ENCODE data around the gene PJA2.
"Not testable (repeated sequence)": the region's sequence is repeated elsewhere in the genome, so short reads cannot be mapped to it uniquely, and the experiment has no call there.

Gene PJA2

GRCh38 chr5:109298794-109299193, 111.0 kb downstream of the PJA2 start:
- Mint-ChIP-seq H3K4me1 (no peaks in the 10 kb centered on the region), H3K36me3 (peaks cover 3 to 8% of the 10 kb centered on the region in 2 donors), H3K27ac (no peak overlapping the region), H3K27me3 (no peaks in the 10 kb centered on the region), H3K4me3 (no peak overlapping the region), H3K9me3 (peaks cover 2 to 8% of the 10 kb centered on the region in 2 donors)
- DNase-seq (no peak), ATAC-seq (replicated peaks) (no peak)

- no peak for ATAC-seq (replicated peaks)
Observed at GRCh38 chr5:109297900-109298299, 111.9 kb downstream of the PJA2 start.

GRCh38 chr5:109291090-109291489, 118.7 kb downstream of the PJA2 start:
- Mint-ChIP-seq H3K4me3 (no peak overlapping the region), H3K27me3 (no peaks in the 10 kb centered on the region), H3K27ac (no peak overlapping the region), H3K9me3 (peaks cover 12 to 13% of the 10 kb centered on the region in 2 donors), H3K4me1 (no peaks in the 10 kb centered on the region), H3K36me3 (peaks cover 12 to 32% of the 10 kb centered on the region in 2 donors)
- no peak for ATAC-seq (replicated peaks)
- no peak for DNase-seq

More at GRCh38 chr5:109297900-109298299, 111.9 kb downstream of the PJA2 start:
- Mint-ChIP-seq H3K9me3 (peaks cover 2 to 8% of the 10 kb centered on the region in 2 donors), H3K27me3 (no peaks in the 10 kb centered on the region), H3K27ac (no peak overlapping the region), H3K36me3 (peaks cover 3 to 12% of the 10 kb centered on the region in 2 donors), H3K4me1 (no peaks in the 10 kb centered on the region), H3K4me3 (no peak overlapping the region)
- DNase-seq, result no peak

- H3K4me1 Mint-ChIP-seq, result no peaks in the 10 kb centered on the region
- peaks cover 18 to 41% of the 10 kb centered on the region in 2 donors for H3K36me3 Mint-ChIP-seq
- ATAC-seq (replicated peaks), result no peak
- H3K4me3 Mint-ChIP-seq, result no peak overlapping the region
- H3K9me3 Mint-ChIP-seq, result peaks cover 20 to 21% of the 10 kb centered on the region in 2 donors
- no peak for DNase-seq
- no peak overlapping the region for H3K27ac Mint-ChIP-seq
- H3K27me3 Mint-ChIP-seq, result no peaks in the 10 kb centered on the region
Observed at GRCh38 chr5:109290231-109290630, 119.5 kb downstream of the PJA2 start.

- not testable (repeated sequence) for ATAC-seq (replicated peaks); H3K4me1 Mint-ChIP-seq; H3K27ac Mint-ChIP-seq; H3K27me3 Mint-ChIP-seq; DNase-seq; H3K4me3 Mint-ChIP-seq
- H3K9me3 Mint-ChIP-seq, result peaks cover 18 to 22% of the 10 kb centered on the region in 2 donors
- H3K36me3 Mint-ChIP-seq, result peaks cover 19 to 32% of the 10 kb centered on the region in 2 donors
Observed at GRCh38 chr5:109286628-109287027, 123.1 kb downstream of the PJA2 start.

All from stimulated activated naive B cell treated with anti-CD40 and anti-IgM and Interleukin-4, amounts not matched to agents 10 μg/mL and 1 μg/mL and 100 μg/mL, for 72 hours (primary cell).